GM19455 (cell line): ENCODE data around the gene ZNF462.

Experiments used
- ATAC-seq: cut with Tn5 transposase; IDR thresholded peaks from one replicate; pipeline ENCODE4 v1.9.1; 2021; ENCODE audit not compliant: unreplicated experiment

ZNF462 gene

GRCh38 chr9:106922026-106922425 is 59.1 kb downstream of the ZNF462 start:
- ATAC-seq: no peak

- ATAC-seq: no peak
Observed at GRCh38 chr9:106925392-106925791, 62.4 kb downstream of the ZNF462 start.

GRCh38 chr9:106927916-106928315 is 65.0 kb downstream of the ZNF462 start:
- ATAC-seq: no peak

GRCh38 chr9:106928350-106928749 is 65.4 kb downstream of the ZNF462 start:
- ATAC-seq: no peak

GRCh38 chr9:106929471-106930177 is 66.7 kb downstream of the ZNF462 start:
- no peak for ATAC-seq

- no peak for ATAC-seq
Observed at GRCh38 chr9:106930477-106930876, 67.5 kb downstream of the ZNF462 start.

GRCh38 chr9:106931466-106931865 is 68.5 kb downstream of the ZNF462 start:
- ATAC-seq: no peak

- no peak for ATAC-seq
Observed at GRCh38 chr9:106932178-106932577, 69.2 kb downstream of the ZNF462 start.

GRCh38 chr9:106932675-106933074 is 69.7 kb downstream of the ZNF462 start:
- no peak for ATAC-seq

GRCh38 chr9:106933470-106933869 is 70.5 kb downstream of the ZNF462 start:
- ATAC-seq: no peak

- no peak for ATAC-seq
Observed at GRCh38 chr9:106934442-106935238, 71.7 kb downstream of the ZNF462 start.

- no peak for ATAC-seq
Observed at GRCh38 chr9:106936680-106937079, 73.7 kb downstream of the ZNF462 start.

GRCh38 chr9:106941916-106942315 is 79.0 kb downstream of the ZNF462 start:
- ATAC-seq: no peak

GRCh38 chr9:106945727-106946660 is 83.0 kb downstream of the ZNF462 start:
- ATAC-seq: no peak

GRCh38 chr9:106947106-106947900 is 84.3 kb downstream of the ZNF462 start:
- no peak for ATAC-seq

GRCh38 chr9:106953174-106953573 is 90.2 kb downstream of the ZNF462 start:
- no peak for ATAC-seq

- ATAC-seq: no peak
Observed at GRCh38 chr9:106954558-106954957, 91.6 kb downstream of the ZNF462 start.

- no peak for ATAC-seq
Observed at GRCh38 chr9:106954974-106955850, 92.2 kb downstream of the ZNF462 start.

- no peak for ATAC-seq
Observed at GRCh38 chr9:106956971-106957370, 94.0 kb downstream of the ZNF462 start.
